B cell (primary cell): ENCODE data around the gene PDE11A. TPM values are rescaled to one million over a fixed set of nuclear protein-coding genes. Genes with fewer than 3 reads are reported as not detected.

Source experiments
- ATAC-seq: fragments of 200-7000 bp; cut with Tn5 transposase; one replicate; pipeline ENCODE4 v1.10.0; 2021; ENCODE audit warnings: low read depth, mild to moderate bottlenecking, moderate number of reproducible peaks, moderate library complexity
- CTCF ChIA-PET: fragments of 350-600 bp; sonication (Branson Sonifier 250); formaldehyde crosslinking; loops from one replicate; lab custom pipeline; 2021; ENCODE audit warnings: antibody characterized with exemption, inconsistent platforms; lab: Charles Lee
- POLR2A ChIA-PET: fragments of 350-600 bp; sonication (Branson Sonifier 250); formaldehyde crosslinking; loops from one replicate; lab custom pipeline; 2021; ENCODE audit warnings: antibody characterized with exemption; lab: Charles Lee
- DNase-seq: peaks from one replicate; pipeline ENCODE4 v3.0.0; 2013
- H2AFZ ChIP-seq: 2 replicates; pipeline ENCODE4 v1.6.1; 2012; ENCODE audit warnings: mild to moderate bottlenecking, low read depth, low read length; ENCODE audit not compliant: insufficient read depth, poor library complexity, severe bottlenecking
- H3K27ac ChIP-seq, 2 donors: 1 replicate in 1 of 2; 2 replicates in 1 of 2; pipeline ENCODE4 v1.5.1; 2012 to 2013; ENCODE audit warnings: low read length in 2 of 2, mild to moderate bottlenecking in 2 of 2, moderate library complexity in 1 of 2
- H3K27me3 ChIP-seq, 4 experiments: fragments of 200-600 bp in 1 of 4; sonication (generic) in 1 of 4; replicated peaks in 1 of 4; 1 replicate in 2 of 4; 2 replicates in 2 of 4; pipeline versions ENCODE4 v1.6.1 to v1.7.0; 2013 to 2016; ENCODE audit warnings: low read length in 3 of 4, mild to moderate bottlenecking in 2 of 4, mixed read lengths in 1 of 4, moderate library complexity in 1 of 4; ENCODE audit not compliant: insufficient read depth in 4 of 4, control insufficient read depth in 3 of 4; ENCODE audit errors: control extremely low read depth in 1 of 4
- H3K36me3 ChIP-seq, 2 experiments: replicated peaks in 1 of 2; 1 replicate in 1 of 2; 2 replicates in 1 of 2; pipeline versions ENCODE4 v1.6.1 to v1.7.1; 2013; ENCODE audit warnings: low read length in 1 of 2; ENCODE audit not compliant: insufficient read depth in 2 of 2, control insufficient read depth in 1 of 2; ENCODE audit errors: control extremely low read depth in 1 of 2, extremely low read depth in 1 of 2
- H3K4me1 ChIP-seq, 2 donors: fragments of 200-600 bp in 1 of 2; sonication (generic) in 1 of 2; 1 replicate in 1 of 2; 2 replicates in 1 of 2; pipeline versions ENCODE4 v1.5.1 to v1.6.1; 2013 to 2017; ENCODE audit warnings: low read length in 2 of 2; ENCODE audit not compliant: control insufficient read depth in 2 of 2, insufficient read depth in 2 of 2
- H3K4me2 ChIP-seq: replicated peaks from 2 replicates; pipeline ENCODE3; 2012; ENCODE audit warnings: mild to moderate bottlenecking, low read depth, low read length; ENCODE audit not compliant: poor library complexity, severe bottlenecking
- H3K4me3 ChIP-seq, 5 experiments: fragments of 200-600 bp in 1 of 5; sonication (generic) in 1 of 5; 1 replicate in 3 of 5; 2 replicates in 2 of 5; pipeline versions ENCODE4 v1.5.1 to v1.7.0; 2011 to 2016; ENCODE audit warnings: low read length in 4 of 5, mild to moderate bottlenecking in 4 of 5, low read depth in 2 of 5, control low read depth in 1 of 5, moderate library complexity in 1 of 5; ENCODE audit not compliant: insufficient read depth in 1 of 5; ENCODE audit errors: control extremely low read depth in 1 of 5, extremely low read depth in 1 of 5
- H3K79me2 ChIP-seq: fragments of 200-600 bp; sonication (generic); one replicate; pipeline ENCODE4 v1.6.0; 2016; ENCODE audit warnings: low read length; ENCODE audit not compliant: control insufficient read depth, insufficient read depth
- H3K9ac ChIP-seq: fragments of 200-600 bp; sonication (generic); 2 replicates; pipeline ENCODE4 v1.6.1; 2017; ENCODE audit warnings: mild to moderate bottlenecking, low read length, moderate library complexity
- H3K9me3 ChIP-seq, 3 donors: one replicate each; pipeline versions ENCODE4 v1.6.1 to v1.7.1; 2013; ENCODE audit warnings: low read length in 2 of 3; ENCODE audit not compliant: control insufficient read depth in 2 of 3, insufficient read depth in 1 of 3; ENCODE audit errors: control extremely low read depth in 1 of 3
- H4K20me1 ChIP-seq: 2 replicates; pipeline ENCODE4 v1.6.0; 2012; ENCODE audit warnings: mild to moderate bottlenecking, low read length; ENCODE audit not compliant: insufficient read depth, control insufficient read depth, poor library complexity, severe bottlenecking
- H3K27ac Mint-ChIP-seq: one replicate; pipeline ENCODE4 v1.8.0; 2021; ENCODE audit warnings: mixed read lengths
- H3K27me3 Mint-ChIP-seq: one replicate; pipeline ENCODE4 v1.8.0; 2021; ENCODE audit warnings: mixed read lengths
- H3K4me1 Mint-ChIP-seq: one replicate; pipeline ENCODE4 v1.8.0; 2021; ENCODE audit warnings: mixed read lengths
- H3K4me3 Mint-ChIP-seq: one replicate; pipeline ENCODE4 v1.8.0; 2021; ENCODE audit warnings: mixed read lengths
- H3K9me3 Mint-ChIP-seq: one replicate; pipeline ENCODE4 v1.8.0; 2022; ENCODE audit warnings: mixed read lengths; ENCODE audit not compliant: insufficient read depth
- CTCF ChIP-seq: fragments of 200-600 bp; IDR thresholded peaks from one replicate; pipeline ENCODE4 v1.8.0; 2022; ENCODE audit warnings: antibody characterized with exemption, mild to moderate bottlenecking
- EZH2 ChIP-seq: IDR thresholded peaks from 2 replicates; pipeline ENCODE4 v1.6.1; 2012; ENCODE audit warnings: borderline replicate concordance, low read depth, mild to moderate bottlenecking, moderate library complexity, low read length; ENCODE audit not compliant: insufficient read depth, poor library complexity, severe bottlenecking
- WGBS: methylation state at CpG from one replicate; pipeline ENCODE4 v1.1.5; 2013; ENCODE audit warnings: missing lambda C conversion rate; ENCODE audit not compliant: insufficient coverage; 5-methylcytosine and 5-hydroxymethylcytosine counted together
- intact Hi-C: fragments of 100-400 bp; cut with micrococcal nuclease; formaldehyde crosslinking; loops from one replicate; pipeline ENCODE4 v1.10.0; 2022
- polyA plus RNA-seq: library from polyadenylated mRNA; depleted of rRNA; stranded (reverse); fragments of >200 nt; gene quantifications from 2 replicates; pipeline ENCODE4 v1.2.3, GENCODE V29; 2012
- total RNA-seq, 2 donors: library from RNA; stranded (reverse); fragments of 120-200 nt in 1 of 2; gene quantifications; 1 replicate in 1 of 2; 2 replicates in 1 of 2; pipeline versions ENCODE4 v1.2.3 to v1.2.4, GENCODE V29; 2013 to 2022

Gene PDE11A
- total and polyA plus RNA-seq, 2 donors (not counting 1 experiment from before 2014, with no cell fraction given), result 0.25 TPM; not detected in 1

GRCh38 chr2:177603768-177604167 is 468.8 kb downstream of the PDE11A start:
- DNase-seq (no peak), ATAC-seq (no peak)
- POLR2A ChIA-PET, result no interaction called here
- no peak overlapping the region for H3K9ac ChIP-seq
- H3K79me2 ChIP-seq, result no peaks in the 10 kb centered on the region
- intact Hi-C loops, result no loop called here
- H3K9me3 ChIP-seq, result no peaks in the 10 kb centered on the region
- Mint-ChIP-seq H3K27ac (no peak overlapping the region), H3K4me3 (no peak overlapping the region), H3K27me3 (peaks cover 6% of the 10 kb centered on the region), H3K4me1 (no peaks in the 10 kb centered on the region), H3K9me3 (no peaks in the 10 kb centered on the region)
- no peak overlapping the region for H3K4me3 ChIP-seq
- H3K27ac ChIP-seq, result no peak overlapping the region
- CTCF ChIA-PET, result interaction anchor here (0.8 to 3.0 kb wide), 13 partner anchors 10 to 442 kb away, joined by 3 to 11 read pairs (median 4); no protein-coding TSS in a partner anchor
- no peak overlapping the region for H3K4me2 ChIP-seq
- no peaks in the 10 kb centered on the region for H3K27me3 ChIP-seq
- no CpG with 5 or more reads among the region's 3 CpGs for WGBS
- H4K20me1 ChIP-seq, result no peaks in the 10 kb centered on the region
- H3K36me3 ChIP-seq, result no peaks in the 10 kb centered on the region
- no peaks in the 10 kb centered on the region for H3K4me1 ChIP-seq
- TF ChIP-seq CTCF, result no peak
- no peak for TF ChIP-seq EZH2
- no peak overlapping the region for H2AFZ ChIP-seq

- Histone ChIP-seq H4K20me1 (no peaks in the 10 kb centered on the region), H3K4me2 (no peak overlapping the region), H3K4me3 (no peak overlapping the region), H3K4me1 (no peaks in the 10 kb centered on the region), H3K27me3 (no peaks in the 10 kb centered on the region), H2AFZ (no peak overlapping the region), H3K79me2 (no peaks in the 10 kb centered on the region), H3K27ac (no peak overlapping the region), H3K36me3 (no peaks in the 10 kb centered on the region), H3K9ac (no peak overlapping the region), H3K9me3 (no peaks in the 10 kb centered on the region)
- POLR2A ChIA-PET, result no interaction called here
- Mint-ChIP-seq H3K27me3 (peaks cover 6% of the 10 kb centered on the region), H3K27ac (no peak overlapping the region), H3K4me3 (no peak overlapping the region), H3K9me3 (no peaks in the 10 kb centered on the region), H3K4me1 (no peaks in the 10 kb centered on the region)
- intact Hi-C loops, result no loop called here
- no peak for DNase-seq
- CTCF ChIA-PET, result interaction anchor here (1.5 to 3.0 kb wide), 3 partner anchors 18 to 438 kb away, joined by 4 to 11 read pairs (median 4); no protein-coding TSS in a partner anchor
- TF ChIP-seq EZH2 (no peak), CTCF (no peak)
- WGBS, result no CpG with 5 or more reads among the region's 5 CpGs
- no peak for ATAC-seq
These were observed 469.4 kb downstream of the PDE11A start for GRCh38 chr2:177603181-177603580.
